ENCODE data around the gene NOL12.

DNA sequence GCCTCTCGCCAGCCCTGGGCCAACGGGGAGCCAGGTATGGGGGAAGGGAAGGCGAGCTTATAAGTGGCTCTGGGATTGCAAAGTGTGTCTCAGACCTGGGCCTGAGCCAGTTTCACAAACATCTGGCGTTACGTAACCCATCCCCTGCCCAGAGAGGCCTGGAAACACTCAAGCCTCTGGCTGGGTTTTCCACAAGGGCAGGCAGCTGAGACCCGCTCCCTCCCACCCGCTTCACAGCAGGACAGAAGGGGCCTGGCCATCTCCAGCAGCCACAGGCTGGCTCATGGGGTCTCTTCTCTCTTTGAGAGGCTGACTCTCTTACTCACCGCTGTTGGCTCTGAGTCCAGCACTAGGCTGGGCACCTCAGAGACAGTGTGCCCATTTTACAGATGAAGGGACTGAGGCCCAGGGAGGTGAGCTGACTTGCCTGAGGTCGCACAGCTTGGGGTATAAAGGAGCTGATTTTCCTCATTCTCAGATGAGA, 55.2 kb downstream of the NOL12 start:
- TF ChIP-seq, protein P1, sequence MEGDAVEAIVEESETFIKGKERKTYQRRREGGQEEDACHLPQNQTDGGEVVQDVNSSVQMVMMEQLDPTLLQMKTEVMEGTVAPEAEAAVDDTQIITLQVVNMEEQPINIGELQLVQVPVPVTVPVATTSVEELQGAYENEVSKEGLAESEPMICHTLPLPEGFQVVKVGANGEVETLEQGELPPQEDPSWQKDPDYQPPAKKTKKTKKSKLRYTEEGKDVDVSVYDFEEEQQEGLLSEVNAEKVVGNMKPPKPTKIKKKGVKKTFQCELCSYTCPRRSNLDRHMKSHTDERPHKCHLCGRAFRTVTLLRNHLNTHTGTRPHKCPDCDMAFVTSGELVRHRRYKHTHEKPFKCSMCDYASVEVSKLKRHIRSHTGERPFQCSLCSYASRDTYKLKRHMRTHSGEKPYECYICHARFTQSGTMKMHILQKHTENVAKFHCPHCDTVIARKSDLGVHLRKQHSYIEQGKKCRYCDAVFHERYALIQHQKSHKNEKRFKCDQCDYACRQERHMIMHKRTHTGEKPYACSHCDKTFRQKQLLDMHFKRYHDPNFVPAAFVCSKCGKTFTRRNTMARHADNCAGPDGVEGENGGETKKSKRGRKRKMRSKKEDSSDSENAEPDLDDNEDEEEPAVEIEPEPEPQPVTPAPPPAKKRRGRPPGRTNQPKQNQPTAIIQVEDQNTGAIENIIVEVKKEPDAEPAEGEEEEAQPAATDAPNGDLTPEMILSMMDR (IDR thresholded peaks at IDR 0.05): no peak
- peak; percentile 73 for TF ChIP-seq EP300 (IDR thresholded peaks at IDR 0.05; ENCODE audit: low read depth)
- TF ChIP-seq POLR2A (IDR thresholded peaks at IDR 0.05): no peak
